HG03095 (cell line): ENCODE data around the gene GPR146.

Experiments used
- ATAC-seq: cut with Tn5 transposase; IDR thresholded peaks from one replicate; pipeline ENCODE4 v1.9.1; 2021; ENCODE audit warnings: moderate library complexity; ENCODE audit not compliant: unreplicated experiment

GPR146 gene

GRCh38 chr7:1056785-1057410 lies 12.6 kb downstream of the GPR146 start:
- ATAC-seq, result no peak

- no peak for ATAC-seq
These were observed 13.3 kb downstream of the GPR146 start for GRCh38 chr7:1057416-1058291.

GRCh38 chr7:1058311-1058710 lies 14.0 kb downstream of the GPR146 start:
- no peak for ATAC-seq

GRCh38 chr7:1058821-1059199 lies 14.5 kb downstream of the GPR146 start:
- ATAC-seq, result no peak

GRCh38 chr7:1059200-1060091 lies 15.1 kb downstream of the GPR146 start:
- no peak for ATAC-seq

GRCh38 chr7:1060315-1061072 lies 16.1 kb downstream of the GPR146 start:
- ATAC-seq, result no peak

GRCh38 chr7:1061180-1061579 lies 16.8 kb downstream of the GPR146 start:
- no peak for ATAC-seq

GRCh38 chr7:1062296-1063294 lies 18.2 kb downstream of the GPR146 start:
- ATAC-seq, result peak; percentile 63

GRCh38 chr7:1063361-1063760 lies 19.0 kb downstream of the GPR146 start:
- no peak for ATAC-seq

- ATAC-seq, result no peak
These were observed 20.2 kb downstream of the GPR146 start for GRCh38 chr7:1064581-1064980.

- no peak for ATAC-seq
These were observed 20.9 kb downstream of the GPR146 start for GRCh38 chr7:1065263-1065584.

GRCh38 chr7:1065585-1066241 lies 21.4 kb downstream of the GPR146 start:
- ATAC-seq, result peak; percentile 52

- ATAC-seq, result no peak
These were observed 21.9 kb downstream of the GPR146 start for GRCh38 chr7:1066242-1066588.

- no peak for ATAC-seq
These were observed 23.7 kb downstream of the GPR146 start for GRCh38 chr7:1068013-1068412.

GRCh38 chr7:1068619-1069018 lies 24.3 kb downstream of the GPR146 start:
- no peak for ATAC-seq

GRCh38 chr7:1070544-1071011 lies 26.2 kb downstream of the GPR146 start:
- no peak for ATAC-seq

GRCh38 chr7:1071731-1072254 lies 27.4 kb downstream of the GPR146 start:
- no peak for ATAC-seq

- no peak for ATAC-seq
These were observed 29.0 kb downstream of the GPR146 start for GRCh38 chr7:1073142-1073977.
